IMR-90 (cell line): ENCODE data around the gene VPS13C. TPM values are rescaled to one million over a fixed set of nuclear protein-coding genes. Genes with fewer than 3 reads are reported as not detected.

Experiments used
- ATAC-seq: fragments of 200-7000 bp; cut with Tn5 transposase; 2 replicates; pipeline ENCODE4 v1.9.1; 2020; ENCODE audit warnings: low read depth, mild to moderate bottlenecking, moderate library complexity
- BruUV-seq: library from RNA; stranded (reverse); fragments of 400-500 nt; replicated peaks from 2 replicates; lab custom pipeline; 2021; lab: Mats Ljungman, UMichigan
- CTCF ChIA-PET: fragments of 300-600 bp; formaldehyde crosslinking; extraction: SDS; loops from one replicate; lab custom pipeline; 2021; ENCODE audit warnings: antibody characterized with exemption; lab: Yijun Ruan, JAX
- POLR2A ChIA-PET: fragments of 300-600 bp; sonication (Branson Sonifier 250); formaldehyde crosslinking; loops from one replicate; lab custom pipeline; 2022; ENCODE audit warnings: antibody characterized with exemption; ENCODE audit not compliant: unreplicated experiment; lab: Charles Lee
- DNase-seq: peaks from one replicate; pipeline ENCODE4 v3.0.0; 2013
- H2AFZ ChIP-seq: replicated peaks from 2 replicates; pipeline ENCODE3; 2013; ENCODE audit warnings: low read length, mild to moderate bottlenecking; ENCODE audit not compliant: poor library complexity
- H2AK5ac ChIP-seq: 2 replicates; pipeline ENCODE4 v1.6.1; 2013; ENCODE audit warnings: low read depth, low read length, inconsistent platforms
- H2AK9ac ChIP-seq: replicated peaks from 2 replicates; pipeline ENCODE3; 2013; ENCODE audit warnings: mild to moderate bottlenecking, low read depth, low read length, moderate library complexity; ENCODE audit not compliant: poor library complexity
- H2BK120ac ChIP-seq: 2 replicates; pipeline ENCODE4 v1.6.1; 2013; ENCODE audit warnings: low read depth, low read length, inconsistent platforms
- H2BK15ac ChIP-seq: 3 replicates; pipeline ENCODE4 v1.6.1; 2013; ENCODE audit warnings: low read depth, low read length, inconsistent platforms
- H2BK20ac ChIP-seq: 2 replicates; pipeline ENCODE4 v1.6.1; 2013; ENCODE audit warnings: low read depth, mild to moderate bottlenecking, inconsistent platforms, low read length, moderate library complexity
- H2BK5ac ChIP-seq: 2 replicates; pipeline ENCODE4 v1.6.1; 2013; ENCODE audit warnings: mild to moderate bottlenecking, low read depth, low read length, inconsistent platforms; ENCODE audit not compliant: poor library complexity, severe bottlenecking
- H3K14ac ChIP-seq: replicated peaks from 2 replicates; pipeline ENCODE4 v1.6.1; 2013; ENCODE audit warnings: low read depth, low read length, inconsistent platforms
- H3K18ac ChIP-seq: 2 replicates; pipeline ENCODE4 v1.6.1; 2013; ENCODE audit warnings: low read depth, low read length, control low read depth
- H3K23ac ChIP-seq: 2 replicates; pipeline ENCODE4 v1.6.1; 2013; ENCODE audit warnings: low read depth, low read length, inconsistent platforms
- H3K27ac ChIP-seq: 2 replicates; pipeline ENCODE4 v1.5.1; 2013; ENCODE audit warnings: mild to moderate bottlenecking, control low read depth, low read length; ENCODE audit not compliant: insufficient read depth
- H3K27me3 ChIP-seq: 2 replicates; pipeline ENCODE4 v1.6.1; 2013; ENCODE audit warnings: low read length; ENCODE audit not compliant: control insufficient read depth, insufficient read depth
- H3K36me3 ChIP-seq: 2 replicates; pipeline ENCODE4 v1.6.1; 2013; ENCODE audit warnings: low read length, mixed read lengths; ENCODE audit not compliant: control insufficient read depth, insufficient read depth
- H3K4ac ChIP-seq: 2 replicates; pipeline ENCODE4 v1.6.1; 2013; ENCODE audit warnings: low read depth, low read length, inconsistent platforms
- H3K4me1 ChIP-seq: 2 replicates; pipeline ENCODE4 v1.6.1; 2013; ENCODE audit warnings: low read length, mixed read lengths; ENCODE audit not compliant: control insufficient read depth, insufficient read depth
- H3K4me2 ChIP-seq: 2 replicates; pipeline ENCODE4 v1.6.1; 2013; ENCODE audit warnings: low read depth, mild to moderate bottlenecking, control low read depth, low read length, moderate library complexity
- H3K4me3 ChIP-seq: 2 replicates; pipeline ENCODE4 v1.5.1; 2013; ENCODE audit warnings: low read depth, mild to moderate bottlenecking, control low read depth, low read length, moderate library complexity; ENCODE audit not compliant: insufficient read depth
- H3K56ac ChIP-seq: 2 replicates; pipeline ENCODE4 v1.6.1; 2013; ENCODE audit warnings: low read length, inconsistent platforms; ENCODE audit not compliant: insufficient read depth; ENCODE audit errors: extremely low read depth
- H3K79me1 ChIP-seq, 2 experiments: 2 replicates each; pipeline ENCODE4 v1.6.1; 2013; ENCODE audit warnings: low read length in 2 of 2, inconsistent platforms in 1 of 2, low read depth in 1 of 2
- H3K9ac ChIP-seq: 2 replicates; pipeline ENCODE4 v1.6.1; 2013; ENCODE audit warnings: low read depth, low read length, control low read depth
- H3K9me1 ChIP-seq: 2 replicates; pipeline ENCODE4 v1.6.1; 2013; ENCODE audit warnings: low read length, inconsistent platforms; ENCODE audit not compliant: insufficient read depth
- H3K9me3 ChIP-seq: 2 replicates; pipeline ENCODE4 v1.6.1; 2013; ENCODE audit warnings: low read length; ENCODE audit not compliant: control insufficient read depth, insufficient read depth
- H4K20me1 ChIP-seq: 2 replicates; pipeline ENCODE4 v1.6.1; 2013; ENCODE audit warnings: low read length, inconsistent platforms; ENCODE audit not compliant: insufficient read depth
- H4K5ac ChIP-seq: 2 replicates; pipeline ENCODE4 v1.6.1; 2013; ENCODE audit warnings: mild to moderate bottlenecking, low read depth, low read length, control low read depth
- H4K8ac ChIP-seq, 2 experiments: 2 replicates each; pipeline ENCODE4 v1.6.1; 2013; ENCODE audit warnings: low read depth in 2 of 2, low read length in 2 of 2, control low read depth in 1 of 2, inconsistent platforms in 1 of 2
- H4K91ac ChIP-seq: 2 replicates; pipeline ENCODE4 v1.6.1; 2013; ENCODE audit warnings: low read depth, low read length, inconsistent platforms; ENCODE audit not compliant: insufficient read depth
- CEBPB ChIP-seq: IDR thresholded peaks from 2 replicates; pipeline ENCODE4 v1.6.1; 2012; ENCODE audit warnings: low read depth, low read length, improper control_type of control experiment
- CHD1 ChIP-seq: IDR thresholded peaks from 2 replicates; pipeline ENCODE4 v1.6.1; 2012; ENCODE audit warnings: low read depth, low read length, improper control_type of control experiment
- FOS ChIP-seq: fragments of 150-350 bp; IDR thresholded peaks from 2 replicates; pipeline ENCODE4 v1.6.1; 2016; ENCODE audit warnings: low read depth, low read length
- MXI1 ChIP-seq: IDR thresholded peaks from 2 replicates; pipeline ENCODE4 v1.6.1; 2012; ENCODE audit warnings: low read depth, mild to moderate bottlenecking, low read length, moderate library complexity, borderline replicate concordance
- POLR2A ChIP-seq: IDR thresholded peaks from 2 replicates; pipeline ENCODE4 v1.6.1; 2012; ENCODE audit warnings: mild to moderate bottlenecking, low read depth, low read length
- WGBS, 2 experiments: methylation state at CpG; one replicate each; pipeline versions ENCODE4 v1.1.5 to v1.1.7; 2013; ENCODE audit warnings: missing lambda C conversion rate in 2 of 2; ENCODE audit not compliant: insufficient read length in 1 of 2; ENCODE audit errors: extremely low coverage in 2 of 2; 5-methylcytosine and 5-hydroxymethylcytosine counted together
- dilution Hi-C: fragments of 300-500 bp; cut with HindIII; formaldehyde crosslinking; loops from one replicate; pipeline ENCODE4 v1.14.3; 2018; ENCODE audit warnings: low sequenced_read_pairs; ENCODE audit not compliant: unreplicated experiment
- in situ Hi-C: fragments of 300-500 bp; cut with MboI; formaldehyde crosslinking; loops from 3 replicates; pipeline ENCODE4 v1.14.3; 2019; ENCODE audit warnings: low sequenced_read_pairs, inconsistent platforms, mixed read lengths
- intact Hi-C: fragments of 100-400 bp; cut with micrococcal nuclease; formaldehyde crosslinking; loops from 2 replicates; pipeline ENCODE4 v1.10.0; 2022
- polyA plus RNA-seq, 3 experiments: library from polyadenylated mRNA; depleted of rRNA; stranded (reverse); fragments of >200 nt; gene quantifications; 2 replicates each; pipeline ENCODE4 v1.2.3, GENCODE V29; 2012; ENCODE audit warnings: low replicate concordance in 1 of 3
- total RNA-seq: library from RNA; depleted of rRNA; stranded (reverse); fragments of >200 nt; gene quantifications from 2 replicates; pipeline ENCODE4 v1.2.3, GENCODE V29; 2012
- TF ChIP-seq, protein P1 (sequence below): conservative IDR thresholded peaks from 2 replicates; pipeline ENCODE4 v1.5.1; 2012; ENCODE audit warnings: mild to moderate bottlenecking, low read depth, low read length, improper control_type of control experiment

VPS13C gene
- total and polyA plus RNA-seq, 2 of the 4 experiments (the other 2 are of a cell fraction) = 8.1 to 32.8 TPM

DNA sequence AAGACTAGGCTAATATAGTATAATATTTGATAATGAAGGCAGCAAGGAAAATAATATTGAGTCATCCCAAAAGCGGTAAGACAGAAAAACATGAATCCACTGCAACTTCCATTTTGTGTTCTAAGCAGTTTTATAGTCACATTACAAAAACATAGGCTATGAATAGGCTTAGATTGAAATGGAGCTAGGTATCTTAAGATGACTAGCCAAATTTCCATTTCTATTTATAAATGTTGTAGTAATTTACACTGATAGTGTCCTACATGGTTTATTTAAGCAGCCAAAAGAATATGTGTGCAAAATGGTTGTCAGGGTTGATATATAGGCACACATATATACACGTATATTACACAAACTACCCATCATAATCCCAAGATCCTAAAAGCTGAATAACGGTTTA is 82.0 kb downstream of the VPS13C start:
- H2BK20ac ChIP-seq = no peak overlapping the region
- H3K9me1 ChIP-seq = no peaks in the 10 kb centered on the region
- ATAC-seq (no peak), DNase-seq (no peak)
- in situ Hi-C loops (no loop called here), dilution Hi-C loops (no loop called here), intact Hi-C loops (no loop called here)
- H2BK5ac ChIP-seq = no peak overlapping the region
- H3K79me1 ChIP-seq = no peaks in the 10 kb centered on the region
- CTCF ChIA-PET = interaction anchor here (0.8 kb wide), 1 partner anchor 82 kb away, joined by 5 read pairs; the partner anchor contains the start of gene VPS13C
- H3K9ac ChIP-seq = no peak overlapping the region
- no peak for TF ChIP-seq CHD1
- no peak for TF ChIP-seq POLR2A
- TF ChIP-seq MXI1 = no peak
- TF ChIP-seq FOS = no peak
- TF ChIP-seq CEBPB = no peak
- TF ChIP-seq, protein P1, sequence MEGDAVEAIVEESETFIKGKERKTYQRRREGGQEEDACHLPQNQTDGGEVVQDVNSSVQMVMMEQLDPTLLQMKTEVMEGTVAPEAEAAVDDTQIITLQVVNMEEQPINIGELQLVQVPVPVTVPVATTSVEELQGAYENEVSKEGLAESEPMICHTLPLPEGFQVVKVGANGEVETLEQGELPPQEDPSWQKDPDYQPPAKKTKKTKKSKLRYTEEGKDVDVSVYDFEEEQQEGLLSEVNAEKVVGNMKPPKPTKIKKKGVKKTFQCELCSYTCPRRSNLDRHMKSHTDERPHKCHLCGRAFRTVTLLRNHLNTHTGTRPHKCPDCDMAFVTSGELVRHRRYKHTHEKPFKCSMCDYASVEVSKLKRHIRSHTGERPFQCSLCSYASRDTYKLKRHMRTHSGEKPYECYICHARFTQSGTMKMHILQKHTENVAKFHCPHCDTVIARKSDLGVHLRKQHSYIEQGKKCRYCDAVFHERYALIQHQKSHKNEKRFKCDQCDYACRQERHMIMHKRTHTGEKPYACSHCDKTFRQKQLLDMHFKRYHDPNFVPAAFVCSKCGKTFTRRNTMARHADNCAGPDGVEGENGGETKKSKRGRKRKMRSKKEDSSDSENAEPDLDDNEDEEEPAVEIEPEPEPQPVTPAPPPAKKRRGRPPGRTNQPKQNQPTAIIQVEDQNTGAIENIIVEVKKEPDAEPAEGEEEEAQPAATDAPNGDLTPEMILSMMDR = no peak
- no peak overlapping the region for H3K27ac ChIP-seq
- H4K5ac ChIP-seq = no peak overlapping the region
- POLR2A ChIA-PET = no interaction called here
- H3K56ac ChIP-seq = no peak overlapping the region
- H2AFZ ChIP-seq = no peak overlapping the region
- H3K14ac ChIP-seq = no peak overlapping the region
- no peak overlapping the region for H2BK120ac ChIP-seq
- no peaks in the 10 kb centered on the region for H3K27me3 ChIP-seq
- no peak overlapping the region for H2BK15ac ChIP-seq
- peaks cover 3% of the 10 kb centered on the region; the same call in 1 of the 2 replicates for H3K4me1 ChIP-seq
- no peak overlapping the region for H3K4ac ChIP-seq
- no peak overlapping the region for H4K91ac ChIP-seq
- H2AK5ac ChIP-seq = no peak overlapping the region
- no TSS peak for BruUV-seq
- H3K18ac ChIP-seq = no peak overlapping the region
- H2AK9ac ChIP-seq = no peak overlapping the region
- no peaks in the 10 kb centered on the region for H4K20me1 ChIP-seq
- H3K36me3 ChIP-seq = peaks cover 6% of the 10 kb centered on the region; the same call in 1 of the 2 replicates
- no peak overlapping the region for H3K4me3 ChIP-seq
- H3K4me2 ChIP-seq = no peak overlapping the region
- H3K9me3 ChIP-seq = no peaks in the 10 kb centered on the region
- no CpG with 5 or more reads among the region's 3 CpGs for WGBS, 2 experiments
- H4K8ac ChIP-seq = no peak overlapping the region
- no peak overlapping the region for H3K23ac ChIP-seq
